Embryonic facial prominence (tissue), 1 donor: ENCODE measurements around the gene SDC3.
A peak's percentile ranks its signal among the peaks of the same experiment; 100 is the strongest.

Source experiments
- DNase-seq: peaks from one replicate; pipeline ENCODE4 v3.0.0-alpha.2; 2016; ENCODE audit errors: extremely low spot score

The SDC3 gene

GRCh38 chr1:30928789-30929134, 20.2 kb upstream of the SDC3 start:
- DNase-seq: no peak

GRCh38 chr1:30928171-30928570, 19.6 kb upstream of the SDC3 start:
- DNase-seq: no peak

- DNase-seq: no peak
These were observed 18.9 kb upstream of the SDC3 start for GRCh38 chr1:30927448-30927847.

- no peak for DNase-seq
These were observed 15.0 kb upstream of the SDC3 start for GRCh38 chr1:30923597-30923996.

GRCh38 chr1:30920827-30921226, 12.3 kb upstream of the SDC3 start:
- no peak for DNase-seq

GRCh38 chr1:30919025-30919881, 10.7 kb upstream of the SDC3 start:
- no peak for DNase-seq

GRCh38 chr1:30916296-30916695, 7.7 kb upstream of the SDC3 start:
- DNase-seq: no peak

GRCh38 chr1:30915491-30916230, 7.1 kb upstream of the SDC3 start:
- DNase-seq: no peak

- DNase-seq: no peak
These were observed 6.4 kb upstream of the SDC3 start for GRCh38 chr1:30914931-30915330.

GRCh38 chr1:30914587-30914922, 6.0 kb upstream of the SDC3 start:
- no peak for DNase-seq

GRCh38 chr1:30912913-30913652, 4.5 kb upstream of the SDC3 start:
- DNase-seq: no peak

- no peak for DNase-seq
These were observed 3.7 kb upstream of the SDC3 start for GRCh38 chr1:30912224-30912623.

GRCh38 chr1:30911059-30911954, 2.7 kb upstream of the SDC3 start:
- peak; percentile 79 for DNase-seq

GRCh38 chr1:30909365-30910068, 959 bp upstream of the SDC3 start:
- DNase-seq: no peak

GRCh38 chr1:30908316-30908695, 252 bp downstream of the SDC3 start:
- DNase-seq: no peak

GRCh38 chr1:30907481-30908315, 860 bp downstream of the SDC3 start:
- DNase-seq: no peak

GRCh38 chr1:30906631-30907441, 1.7 kb downstream of the SDC3 start:
- DNase-seq: no peak

GRCh38 chr1:30905916-30906620, 2.5 kb downstream of the SDC3 start:
- no peak for DNase-seq

- DNase-seq: no peak
These were observed 3.2 kb downstream of the SDC3 start for GRCh38 chr1:30905403-30905802.
